Activated T-cell treated with anti-CD3 and anti-CD28 coated beads, Interleukin-2, amount 50 U/mL, for 4 hours (primary cell): ENCODE data around the gene CDC42BPB. TPM values are rescaled to one million over a fixed set of nuclear protein-coding genes. Genes with fewer than 3 reads are reported as not detected.

Source experiments
- ATAC-seq, 2 donors: fragments of 200-7000 bp; cut with Tn5 transposase; one replicate each; pipeline ENCODE4 v1.10.0; 2021
- DNase-seq: peaks from one replicate; pipeline ENCODE4 v3.0.0-alpha.2; 2020
- H3K27me3 Mint-ChIP-seq: one replicate; pipeline ENCODE4 v1.8.0; 2021; ENCODE audit warnings: low read depth, mixed read lengths
- H3K36me3 Mint-ChIP-seq: one replicate; pipeline ENCODE4 v1.8.0; 2022; ENCODE audit warnings: mixed read lengths; ENCODE audit not compliant: insufficient read depth
- H3K4me1 Mint-ChIP-seq: one replicate; pipeline ENCODE4 v1.8.0; 2021; ENCODE audit warnings: low read depth, mixed read lengths
- H3K4me3 Mint-ChIP-seq: one replicate; pipeline ENCODE4 v1.8.0; 2021; ENCODE audit warnings: mild to moderate bottlenecking, moderate library complexity, mixed read lengths
- H3K9me3 Mint-ChIP-seq: one replicate; pipeline ENCODE4 v1.8.0; 2021; ENCODE audit warnings: mixed read lengths
- total RNA-seq, 3 donors: library from RNA; stranded (reverse); gene quantifications; one replicate each; pipeline ENCODE4 v1.2.1, GENCODE V29; 2021

CDC42BPB gene
- total RNA-seq, 3 donors from 2014 or later, result 2.8 to 6.6 (median 5.1) TPM

GRCh38 chr14:102914474-102915291 is 142.7 kb downstream of the CDC42BPB start:
- Mint-ChIP-seq H3K4me1 (no peaks in the 10 kb centered on the region), H3K36me3 (peaks cover 5% of the 10 kb centered on the region), H3K4me3 (no peak overlapping the region), H3K9me3 (no peaks in the 10 kb centered on the region), H3K27me3 (no peaks in the 10 kb centered on the region)
- ATAC-seq (no peak), DNase-seq (no peak)

GRCh38 chr14:102913341-102914211 is 143.8 kb downstream of the CDC42BPB start:
- Mint-ChIP-seq H3K36me3 (peaks cover 5% of the 10 kb centered on the region), H3K4me1 (no peaks in the 10 kb centered on the region), H3K27me3 (no peaks in the 10 kb centered on the region), H3K4me3 (no peak overlapping the region), H3K9me3 (no peaks in the 10 kb centered on the region)
- no peak for DNase-seq
- no peak for ATAC-seq

GRCh38 chr14:102911991-102912761 is 145.2 kb downstream of the CDC42BPB start:
- Mint-ChIP-seq H3K4me3 (no peak overlapping the region), H3K4me1 (no peaks in the 10 kb centered on the region), H3K27me3 (no peaks in the 10 kb centered on the region), H3K36me3 (peaks cover 10% of the 10 kb centered on the region), H3K9me3 (no peaks in the 10 kb centered on the region)
- DNase-seq, result no peak
- ATAC-seq, result no peak

GRCh38 chr14:102911541-102911951 is 145.8 kb downstream of the CDC42BPB start:
- Mint-ChIP-seq H3K36me3 (peaks cover 13% of the 10 kb centered on the region), H3K9me3 (no peaks in the 10 kb centered on the region), H3K27me3 (no peaks in the 10 kb centered on the region), H3K4me1 (no peaks in the 10 kb centered on the region), H3K4me3 (no peak overlapping the region)
- DNase-seq (no peak), ATAC-seq (no peak)

GRCh38 chr14:102910442-102910841 is 146.9 kb downstream of the CDC42BPB start:
- ATAC-seq (no peak), DNase-seq (no peak)
- Mint-ChIP-seq H3K4me1 (no peaks in the 10 kb centered on the region), H3K9me3 (no peaks in the 10 kb centered on the region), H3K36me3 (peaks cover 20% of the 10 kb centered on the region), H3K27me3 (no peaks in the 10 kb centered on the region), H3K4me3 (no peak overlapping the region)

- Mint-ChIP-seq H3K4me1 (no peaks in the 10 kb centered on the region), H3K4me3 (no peak overlapping the region), H3K9me3 (no peaks in the 10 kb centered on the region), H3K27me3 (no peaks in the 10 kb centered on the region), H3K36me3 (peaks cover 25% of the 10 kb centered on the region)
- DNase-seq (no peak), ATAC-seq (no peak)
Observed at GRCh38 chr14:102909911-102910310, 147.4 kb downstream of the CDC42BPB start.

- DNase-seq, result no peak
- H3K27me3 Mint-ChIP-seq, result no peaks in the 10 kb centered on the region
- H3K9me3 Mint-ChIP-seq, result no peaks in the 10 kb centered on the region
- H3K4me3 Mint-ChIP-seq, result no peak overlapping the region
- peaks cover 25% of the 10 kb centered on the region for H3K36me3 Mint-ChIP-seq
- no peaks in the 10 kb centered on the region for H3K4me1 Mint-ChIP-seq
- no peak for ATAC-seq
Observed at GRCh38 chr14:102909462-102909861, 147.9 kb downstream of the CDC42BPB start.

GRCh38 chr14:102908766-102909455 is 148.4 kb downstream of the CDC42BPB start:
- H3K27me3 Mint-ChIP-seq, result no peaks in the 10 kb centered on the region
- H3K4me3 Mint-ChIP-seq, result no peak overlapping the region
- H3K4me1 Mint-ChIP-seq, result no peaks in the 10 kb centered on the region
- H3K9me3 Mint-ChIP-seq, result no peaks in the 10 kb centered on the region
- DNase-seq (no peak), ATAC-seq (no peak)
- H3K36me3 Mint-ChIP-seq, result peaks cover 25% of the 10 kb centered on the region

- H3K4me3 Mint-ChIP-seq, result no peak overlapping the region
- ATAC-seq (no peak), DNase-seq (no peak)
- no peaks in the 10 kb centered on the region for H3K27me3 Mint-ChIP-seq
- H3K36me3 Mint-ChIP-seq, result peaks cover 31% of the 10 kb centered on the region
- H3K4me1 Mint-ChIP-seq, result no peaks in the 10 kb centered on the region
- H3K9me3 Mint-ChIP-seq, result no peaks in the 10 kb centered on the region
Observed at GRCh38 chr14:102907980-102908730, 149.2 kb downstream of the CDC42BPB start.

GRCh38 chr14:102907303-102907844 is 150.0 kb downstream of the CDC42BPB start:
- DNase-seq (no peak), ATAC-seq (no peak)
- H3K4me1 Mint-ChIP-seq, result no peaks in the 10 kb centered on the region
- no peaks in the 10 kb centered on the region for H3K27me3 Mint-ChIP-seq
- peaks cover 35% of the 10 kb centered on the region for H3K36me3 Mint-ChIP-seq
- H3K4me3 Mint-ChIP-seq, result no peak overlapping the region
- H3K9me3 Mint-ChIP-seq, result no peaks in the 10 kb centered on the region

GRCh38 chr14:102906616-102907302 is 150.6 kb downstream of the CDC42BPB start:
- ATAC-seq (no peak), DNase-seq (no peak)
- no peak overlapping the region for H3K4me3 Mint-ChIP-seq
- no peaks in the 10 kb centered on the region for H3K27me3 Mint-ChIP-seq
- peaks cover 35% of the 10 kb centered on the region for H3K36me3 Mint-ChIP-seq
- H3K9me3 Mint-ChIP-seq, result no peaks in the 10 kb centered on the region
- H3K4me1 Mint-ChIP-seq, result no peaks in the 10 kb centered on the region

GRCh38 chr14:102905116-102906108 is 151.9 kb downstream of the CDC42BPB start:
- ATAC-seq, result no peak
- H3K36me3 Mint-ChIP-seq, result peaks cover 32% of the 10 kb centered on the region
- H3K4me1 Mint-ChIP-seq, result peaks cover 10% of the 10 kb centered on the region
- no peak for DNase-seq
- H3K27me3 Mint-ChIP-seq, result no peaks in the 10 kb centered on the region
- no peaks in the 10 kb centered on the region for H3K9me3 Mint-ChIP-seq
- no peak overlapping the region for H3K4me3 Mint-ChIP-seq
